Prostate gland (tissue), 2 donors: Measurements from ENCODE around the gene ZNF816. TPM values are rescaled to one million over a fixed set of nuclear protein-coding genes. Genes with fewer than 3 reads are reported as not detected.

ENCODE experiments used
- DNase-seq: peaks from one replicate; pipeline ENCODE4 v3.0.0-alpha.2; 2019; ENCODE audit warnings: low spot score
- H3K27ac ChIP-seq, 2 donors: fragments of 200-600 bp; sonication (generic); 2 replicates each; pipeline ENCODE4 v1.5.1; 2017 to 2019
- H3K27me3 ChIP-seq: fragments of 200-600 bp; sonication (generic); replicated peaks from 2 replicates; pipeline ENCODE4 v1.5.1; 2019; ENCODE audit not compliant: insufficient read depth
- H3K36me3 ChIP-seq, 2 donors: fragments of 200-600 bp; sonication (generic); 1 replicate in 1 of 2; 2 replicates in 1 of 2; pipeline versions ENCODE4 v1.5.1 to v1.8.1; 2017 to 2019
- H3K4me1 ChIP-seq: fragments of 200-600 bp; sonication (generic); replicated peaks from 2 replicates; pipeline ENCODE4 v1.5.1; 2019
- H3K4me3 ChIP-seq, 2 donors: fragments of 200-600 bp; sonication (generic); 2 replicates each; pipeline ENCODE4 v1.5.1; 2017 to 2019
- H3K9me3 ChIP-seq: fragments of 200-600 bp; sonication (generic); 2 replicates; pipeline ENCODE4 v1.5.1; 2017
- POLR2A ChIP-seq: fragments of 450-650 bp; IDR thresholded peaks from one replicate; pipeline ENCODE4 v1.6.1; 2016; ENCODE audit warnings: antibody characterized with exemption, mild to moderate bottlenecking
- POLR2AphosphoS5 ChIP-seq: sonication (generic); formaldehyde crosslinking; IDR thresholded peaks from one replicate; pipeline ENCODE4 v1.6.1; 2017; ENCODE audit warnings: antibody characterized with exemption
- WGBS: methylation state at CpG from one replicate; pipeline ENCODE4 v1.1.5; 2018; 5-methylcytosine and 5-hydroxymethylcytosine counted together
- intact Hi-C: fragments of 100-400 bp; cut with DNase I; formaldehyde crosslinking; loops from one replicate; pipeline ENCODE4 v1.14.2; 2022
- total RNA-seq, 2 donors: library from RNA; depleted of rRNA; stranded (reverse); fragments of >200 nt; gene quantifications; one replicate each; pipeline ENCODE4 v1.1.0, GENCODE V29; 2016
- TF ChIP-seq, protein P1 (sequence below), 4 experiments: fragments of 200-600 bp in 2 of 4; fragments of 450-650 bp in 2 of 4; sonication (generic) in 2 of 4; IDR thresholded peaks; 1 replicate in 3 of 4; 2 replicates in 1 of 4; pipeline ENCODE4 v1.5.1; 2016 to 2019; ENCODE audit warnings: antibody characterized with exemption in 4 of 4, mild to moderate bottlenecking in 2 of 4, moderate library complexity in 2 of 4

Gene ZNF816
- total RNA-seq, 2 donors from 2014 or later: 15.8 to 31.8 TPM

DNA sequence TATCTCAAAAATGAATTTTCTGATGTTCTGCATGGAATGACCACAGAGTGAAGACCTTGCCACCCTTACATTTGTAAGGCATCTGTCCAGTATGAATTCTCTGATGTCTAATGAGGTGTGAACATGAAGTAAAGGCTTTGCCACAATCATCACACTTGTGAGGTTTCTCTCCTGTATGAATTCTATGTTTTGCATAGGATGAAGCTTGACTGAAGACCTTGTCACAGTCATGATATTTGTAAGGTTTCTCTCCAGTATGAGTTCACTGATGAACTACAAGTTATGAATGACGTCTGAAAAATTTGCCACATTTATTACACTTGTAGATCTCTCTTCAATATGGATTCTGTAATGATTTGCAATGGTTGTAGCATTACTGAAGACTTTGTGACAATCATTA lies 13.3 kb downstream of the ZNF816 start:
- WGBS: 100% methylated on average over 1 of the region's 1 CpG
- DNase-seq: no peak
- Histone ChIP-seq H3K36me3 (peaks cover 17 to 25% of the 10 kb centered on the region in 2 donors), H3K27me3 (no peaks in the 10 kb centered on the region), H3K4me1 (no peaks in the 10 kb centered on the region), H3K9me3 (no peaks in the 10 kb centered on the region), H3K4me3 (no peak overlapping the region), H3K27ac (no peak overlapping the region)
- TF ChIP-seq, protein P1, sequence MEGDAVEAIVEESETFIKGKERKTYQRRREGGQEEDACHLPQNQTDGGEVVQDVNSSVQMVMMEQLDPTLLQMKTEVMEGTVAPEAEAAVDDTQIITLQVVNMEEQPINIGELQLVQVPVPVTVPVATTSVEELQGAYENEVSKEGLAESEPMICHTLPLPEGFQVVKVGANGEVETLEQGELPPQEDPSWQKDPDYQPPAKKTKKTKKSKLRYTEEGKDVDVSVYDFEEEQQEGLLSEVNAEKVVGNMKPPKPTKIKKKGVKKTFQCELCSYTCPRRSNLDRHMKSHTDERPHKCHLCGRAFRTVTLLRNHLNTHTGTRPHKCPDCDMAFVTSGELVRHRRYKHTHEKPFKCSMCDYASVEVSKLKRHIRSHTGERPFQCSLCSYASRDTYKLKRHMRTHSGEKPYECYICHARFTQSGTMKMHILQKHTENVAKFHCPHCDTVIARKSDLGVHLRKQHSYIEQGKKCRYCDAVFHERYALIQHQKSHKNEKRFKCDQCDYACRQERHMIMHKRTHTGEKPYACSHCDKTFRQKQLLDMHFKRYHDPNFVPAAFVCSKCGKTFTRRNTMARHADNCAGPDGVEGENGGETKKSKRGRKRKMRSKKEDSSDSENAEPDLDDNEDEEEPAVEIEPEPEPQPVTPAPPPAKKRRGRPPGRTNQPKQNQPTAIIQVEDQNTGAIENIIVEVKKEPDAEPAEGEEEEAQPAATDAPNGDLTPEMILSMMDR (IDR thresholded peaks at IDR 0.05): no peak
- TF ChIP-seq POLR2AphosphoS5 (no peak), POLR2A (no peak)
- intact Hi-C loops: no loop called here

DNA sequence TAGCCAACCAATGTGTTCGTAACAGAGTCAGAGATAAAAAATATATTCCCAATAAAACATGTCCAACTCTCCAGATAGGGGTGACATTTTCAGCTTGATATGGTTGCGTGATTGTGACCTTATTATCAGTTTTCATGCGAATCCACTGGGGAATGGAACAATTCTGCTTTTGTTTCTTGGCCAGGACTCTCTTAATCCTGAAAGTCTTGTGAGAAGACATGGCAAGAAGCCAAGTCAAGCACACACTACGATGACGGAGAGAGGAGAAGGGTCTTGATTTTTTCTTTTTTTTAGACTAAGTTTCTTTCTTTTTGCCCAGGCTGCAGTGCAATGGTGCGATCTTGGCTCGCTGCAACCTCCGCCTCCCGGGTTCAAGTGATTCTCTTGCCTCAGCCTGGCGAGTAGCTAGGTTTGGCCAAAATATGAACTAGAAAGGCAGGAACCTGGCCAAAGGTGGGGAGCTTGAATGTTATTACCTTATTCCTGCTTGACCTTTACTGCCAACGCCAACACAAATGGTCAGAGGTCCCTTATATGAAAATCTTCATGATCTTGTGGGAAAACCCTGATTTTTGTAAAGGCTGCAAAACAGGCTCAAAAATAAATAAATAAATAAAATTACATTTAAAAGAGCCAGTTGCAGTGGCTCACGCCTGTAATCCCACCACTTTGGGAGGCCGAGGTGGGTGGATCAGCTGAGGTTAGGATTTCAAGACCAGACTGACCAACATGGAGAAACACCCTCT lies 14.5 kb downstream of the ZNF816 start:
- 94% methylated on average over 13 of the region's 13 CpGs for WGBS
- Histone ChIP-seq H3K27ac (no peak overlapping the region), H3K4me1 (peaks cover 7% of the 10 kb centered on the region), H3K4me3 (no peak overlapping the region), H3K9me3 (no peaks in the 10 kb centered on the region), H3K36me3 (peaks cover 17 to 25% of the 10 kb centered on the region in 2 donors), H3K27me3 (no peaks in the 10 kb centered on the region)
- DNase-seq: no peak
- intact Hi-C loops: no loop called here
- TF ChIP-seq POLR2AphosphoS5 (no peak), POLR2A (no peak)
- TF ChIP-seq, protein P1 (IDR thresholded peaks at IDR 0.05): no peak

DNA sequence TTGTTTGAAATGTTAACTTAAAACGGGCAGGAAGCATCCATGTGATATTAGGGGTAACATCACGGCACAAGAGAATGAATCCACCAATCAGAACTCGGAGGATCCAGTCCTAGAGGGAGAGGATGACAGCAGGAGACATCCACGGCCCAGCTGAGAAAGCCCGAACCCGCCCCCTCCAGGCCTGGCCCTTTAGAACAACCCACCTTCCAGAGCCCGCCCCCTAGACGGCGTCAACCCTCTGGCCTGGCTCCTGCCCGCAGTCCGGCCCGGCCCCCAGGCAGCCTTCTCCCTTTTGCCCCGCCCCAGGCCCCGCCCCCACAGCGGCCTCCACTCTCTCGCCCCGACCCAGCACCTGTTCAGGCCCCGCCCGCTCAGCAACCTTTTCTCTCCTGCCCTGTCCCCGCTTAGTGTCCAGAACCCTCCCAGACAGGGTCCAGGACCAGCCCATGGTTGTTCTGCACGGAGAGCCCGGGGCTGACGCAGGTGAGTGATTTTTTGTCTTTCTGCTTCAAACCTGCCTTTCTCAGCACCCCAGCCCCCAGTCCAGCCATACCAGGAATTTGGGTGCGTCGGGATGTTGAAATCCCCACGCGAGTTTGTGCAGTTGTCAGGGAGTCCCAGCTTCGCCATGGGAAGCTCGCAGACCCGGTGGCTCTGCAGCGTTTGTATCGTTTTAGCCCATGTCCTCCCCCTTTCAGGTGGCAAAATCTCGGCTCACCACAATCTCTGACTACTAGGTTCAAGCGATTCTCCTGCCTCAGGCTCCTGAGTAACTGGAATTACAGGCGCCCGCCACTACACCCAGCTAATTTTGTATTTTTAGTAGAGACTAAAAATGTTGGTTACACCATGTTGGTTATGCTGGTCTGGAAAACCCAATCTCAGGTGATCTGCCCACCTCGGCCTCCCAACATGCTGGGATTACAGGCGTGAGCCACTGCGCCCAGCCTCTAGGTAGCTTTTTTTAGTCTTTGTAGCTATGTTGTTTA lies 16.1 kb downstream of the ZNF816 start:
- Histone ChIP-seq H3K9me3 (no peaks in the 10 kb centered on the region), H3K36me3 (peaks cover 6 to 14% of the 10 kb centered on the region in 2 donors), H3K4me3 (no peak overlapping the region), H3K27ac (peak overlapping the region; percentile 93 to 94), H3K27me3 (no peaks in the 10 kb centered on the region), H3K4me1 (peaks cover 7% of the 10 kb centered on the region)
- peak; percentile 70 for DNase-seq
- intact Hi-C loops: no loop called here
- 37% methylated on average over 39 of the region's 39 CpGs for WGBS
- no peak for TF ChIP-seq POLR2AphosphoS5
- TF ChIP-seq, protein P1 (IDR thresholded peaks at IDR 0.05): no peak
- TF ChIP-seq POLR2A: peak; percentile 12

GRCh38 chr19:52945652-52946321 lies 16.9 kb downstream of the ZNF816 start:
- Histone ChIP-seq H3K27ac (peak overlapping the region; percentile 93 to 94), H3K4me1 (peaks cover 7% of the 10 kb centered on the region), H3K9me3 (no peaks in the 10 kb centered on the region), H3K27me3 (no peaks in the 10 kb centered on the region), H3K4me3 (no peak overlapping the region), H3K36me3 (peaks cover 4 to 7% of the 10 kb centered on the region in 2 donors)
- intact Hi-C loops: no loop called here
- DNase-seq: peak; percentile 9
- TF ChIP-seq POLR2A (no peak), POLR2AphosphoS5 (no peak)
- TF ChIP-seq, protein P1 (IDR thresholded peaks at IDR 0.05): no peak
- 37% methylated on average over 24 of the region's 24 CpGs for WGBS
